Jurkat, Clone E6-1 (cell line): ENCODE data around the gene DYNLL1.
"Not testable (repeated sequence)": the region's sequence is repeated elsewhere in the genome, so short reads cannot be mapped to it uniquely, and the experiment has no call there.

ENCODE experiments used
- DNase-seq: peaks from one replicate; pipeline ENCODE4 v3.0.0-alpha.2; 2011; ENCODE audit warnings: low read depth, low spot score
- H3K4me3 ChIP-seq: 2 replicates; pipeline ENCODE4 v1.5.1; 2011; ENCODE audit warnings: mild to moderate bottlenecking, low read length, control low read depth, moderate library complexity

Gene DYNLL1

DNA sequence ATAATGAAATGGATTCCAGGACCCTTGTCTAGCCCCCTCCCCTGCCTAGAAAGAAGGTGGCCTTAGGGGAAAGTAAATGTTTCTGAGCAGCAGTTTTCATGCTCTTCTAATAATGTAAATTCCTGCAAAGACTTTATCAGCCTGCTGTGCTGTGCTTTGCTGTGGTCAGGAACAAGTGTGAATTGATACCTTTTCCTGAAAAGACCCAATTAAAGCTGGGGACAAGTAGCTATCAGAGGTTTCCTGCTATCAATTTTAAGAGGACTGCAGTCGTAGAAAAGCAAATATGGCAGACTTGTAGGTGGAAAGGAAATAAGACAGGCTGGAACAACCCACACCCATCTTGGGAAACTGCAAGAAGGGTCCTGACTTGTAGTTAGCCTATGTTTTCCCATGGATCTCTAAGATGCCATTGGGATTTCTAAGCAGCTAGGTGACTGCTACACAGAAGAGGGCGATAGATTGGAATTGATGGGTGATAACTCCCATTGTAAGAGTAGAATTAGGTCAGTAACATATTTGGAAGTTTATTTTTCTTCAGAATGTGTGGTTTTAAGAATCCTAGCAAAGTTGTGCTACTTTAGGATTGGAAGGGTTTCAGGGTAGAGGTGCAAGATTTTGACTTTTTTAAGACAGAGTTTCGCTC is 3.1 kb downstream of the DYNLL1 start:
- no peak overlapping the region for H3K4me3 ChIP-seq
- no peak for DNase-seq

DNA sequence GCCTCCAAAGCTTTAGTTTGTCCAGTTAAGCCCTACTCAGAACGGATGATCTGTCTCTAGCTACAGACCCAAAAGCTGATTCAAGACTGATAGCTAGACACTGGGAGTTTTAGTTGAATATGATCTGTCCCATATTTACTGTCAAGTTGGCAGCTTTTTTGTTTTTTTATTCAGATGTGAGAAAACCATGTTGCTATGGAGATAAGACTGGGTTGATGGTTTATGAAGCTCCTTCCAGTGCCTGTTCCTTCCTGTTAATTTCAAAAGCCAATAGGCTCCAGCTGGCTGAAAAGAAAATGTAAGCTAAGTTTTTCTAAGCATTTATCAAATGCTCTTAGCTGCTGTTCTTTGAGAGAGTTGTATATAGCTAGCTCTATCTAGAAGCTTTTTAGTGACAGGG is 4.7 kb downstream of the DYNLL1 start:
- H3K4me3 ChIP-seq, result no peak overlapping the region
- DNase-seq, result peak; percentile 28

DNA sequence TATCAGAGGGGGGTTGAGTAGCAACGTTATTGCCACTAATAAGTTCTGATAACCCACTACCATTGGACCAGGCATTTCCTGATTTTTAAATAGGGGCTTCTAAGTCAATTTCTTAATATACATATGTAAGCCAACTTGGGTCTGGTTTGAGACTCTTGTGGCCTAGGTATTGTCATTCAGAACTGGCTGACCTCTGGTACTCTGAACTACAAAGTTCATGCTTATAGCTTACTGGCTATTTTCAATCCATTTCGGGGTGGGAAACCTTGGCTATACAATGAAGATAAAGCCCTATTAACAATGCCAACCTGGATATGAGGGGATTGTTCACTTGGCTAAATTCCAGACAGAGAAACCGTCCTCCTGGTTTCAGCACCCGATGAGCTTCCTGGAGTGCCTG is 8.7 kb downstream of the DYNLL1 start:
- DNase-seq, result no peak
- no peak overlapping the region for H3K4me3 ChIP-seq

DNA sequence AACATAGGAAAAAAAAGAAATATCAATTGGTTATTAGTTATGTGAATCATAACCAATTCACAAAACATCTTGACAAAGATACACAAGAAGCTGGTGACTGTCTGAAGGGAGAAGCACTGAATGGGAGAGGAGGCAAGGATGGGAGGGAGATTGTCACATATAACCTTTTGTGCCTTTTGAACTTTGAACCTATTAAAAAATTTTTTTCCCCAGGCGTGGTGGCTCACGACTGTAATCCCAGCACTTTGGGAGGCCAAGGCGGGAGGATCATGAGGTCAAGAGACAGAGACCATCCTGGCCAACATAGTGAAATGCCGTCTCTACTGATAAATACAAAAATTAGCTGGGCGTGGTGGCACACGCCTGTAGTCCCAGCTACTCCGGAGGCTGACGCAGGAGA is 12.6 kb downstream of the DYNLL1 start:
- DNase-seq, result no peak
- H3K4me3 ChIP-seq, result no peak overlapping the region

DNA sequence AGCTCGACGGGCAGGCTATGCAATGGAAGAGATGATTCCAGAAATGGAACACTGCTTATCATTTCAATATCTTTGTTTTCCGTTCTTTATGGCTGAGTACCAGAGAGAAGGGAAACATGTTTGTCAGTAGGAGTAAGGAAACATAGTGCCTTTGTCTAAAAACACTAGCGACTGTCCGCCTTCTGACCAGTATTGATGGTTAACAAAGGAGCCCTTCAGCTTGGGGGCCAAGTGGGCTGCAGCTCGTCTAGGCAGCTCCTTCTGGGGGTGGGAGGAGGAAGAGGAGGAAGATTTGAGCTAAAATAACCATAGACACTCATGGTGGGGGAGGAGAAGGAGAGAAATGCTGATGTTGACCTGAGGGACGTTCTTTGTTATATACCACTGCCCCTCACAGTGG is 18.1 kb downstream of the DYNLL1 start:
- no peak for DNase-seq

DNA sequence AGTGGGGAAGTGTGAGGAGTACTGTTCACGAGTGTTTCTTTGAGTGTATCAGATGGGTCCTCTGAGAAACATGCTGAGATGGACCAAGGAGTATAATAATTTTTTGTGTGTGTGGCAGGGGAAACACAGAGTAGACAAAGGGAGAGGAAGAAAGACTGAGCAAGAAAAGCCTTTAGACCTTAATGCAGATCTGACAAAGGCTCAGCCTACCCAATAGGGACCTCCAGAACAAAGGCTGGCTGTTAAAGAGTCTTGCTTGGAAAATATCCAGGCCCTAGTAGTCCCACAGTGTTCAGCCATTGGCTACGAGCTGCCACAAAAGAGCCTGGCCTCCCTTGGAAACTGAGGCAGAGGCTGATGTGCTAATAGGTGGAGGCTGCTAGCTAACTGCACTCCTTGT is 19.6 kb downstream of the DYNLL1 start:
- DNase-seq, result no peak
- no peak overlapping the region for H3K4me3 ChIP-seq

More for the DNA sequence above, 18.1 kb downstream of the DYNLL1 start:
- H3K4me3 ChIP-seq, result no peak overlapping the region

DNA sequence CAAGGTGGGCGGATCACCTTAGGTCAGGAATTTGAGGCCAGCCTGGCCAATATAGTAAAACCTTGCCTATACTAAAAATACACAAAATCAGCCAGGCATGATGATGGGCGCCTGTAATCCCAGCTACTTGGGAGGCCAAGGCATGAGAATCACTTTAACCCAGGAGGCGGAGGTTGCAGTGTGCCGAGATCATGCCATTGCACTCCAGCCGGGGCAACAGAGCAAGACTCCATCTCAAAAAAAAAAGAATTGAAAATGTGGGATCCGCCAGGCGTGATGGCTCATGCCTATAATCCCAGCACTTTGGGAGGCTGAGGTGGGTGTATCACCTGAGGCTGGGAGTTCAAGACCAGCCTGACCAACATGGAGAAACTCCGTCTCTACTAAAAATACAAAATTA is 23.4 kb downstream of the DYNLL1 start:
- not testable (repeated sequence) for H3K4me3 ChIP-seq, DNase-seq

DNA sequence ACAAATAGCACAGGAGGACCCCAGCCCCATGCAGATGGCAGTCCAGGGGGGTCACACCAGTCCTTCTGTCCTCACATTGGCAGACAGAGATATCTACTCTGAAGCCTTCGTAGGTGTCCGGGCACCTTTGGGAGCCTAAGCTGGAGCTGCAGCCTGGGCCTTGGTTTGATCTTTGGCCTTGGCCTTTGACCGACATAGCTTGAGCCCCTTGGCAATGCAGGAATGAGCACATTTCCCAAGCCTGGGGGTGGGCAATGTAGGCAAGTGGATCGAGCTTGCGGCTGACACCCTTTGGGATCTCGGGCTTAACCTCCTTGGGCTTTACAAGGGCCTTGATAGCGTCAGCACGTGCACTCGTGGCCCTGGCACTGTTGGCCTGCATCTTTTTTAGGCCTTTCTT is 26.7 kb downstream of the DYNLL1 start:
- DNase-seq, result no peak
- H3K4me3 ChIP-seq, result no peak overlapping the region

DNA sequence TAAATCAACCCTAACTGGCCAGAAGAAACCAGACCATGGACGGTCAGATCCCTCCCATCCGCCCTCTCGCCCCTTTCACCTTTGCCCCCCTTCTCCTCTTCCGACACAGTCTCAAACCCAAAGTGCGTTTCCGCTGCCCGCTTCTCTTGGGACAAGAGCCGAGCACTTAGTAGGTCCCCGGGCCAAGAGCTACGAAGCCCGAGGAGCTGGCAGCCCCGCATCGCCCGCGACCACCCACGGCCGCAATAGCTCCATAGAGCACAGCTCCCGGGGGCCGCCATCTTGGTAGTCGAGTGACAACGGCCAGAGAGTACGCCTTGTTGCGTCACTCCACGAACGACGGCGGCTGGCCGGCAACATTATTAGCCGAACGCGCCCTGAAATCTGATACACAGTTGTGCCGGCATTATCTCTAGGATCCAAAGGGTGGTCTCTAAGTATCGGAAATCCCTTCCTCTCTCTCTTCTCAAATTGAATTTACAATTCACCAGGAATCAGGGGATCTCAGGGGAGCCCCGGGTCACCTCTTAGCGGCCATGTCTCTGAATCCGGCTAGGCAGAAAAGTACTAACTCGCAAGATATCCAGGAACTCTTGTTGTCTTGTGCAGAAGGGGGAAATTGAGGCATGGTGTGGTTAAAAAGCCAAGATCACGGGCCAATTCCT is 33.1 kb downstream of the DYNLL1 start, which contains the start of gene COQ5:
Gene COQ5, minus strand, starts transcription at position 298 of the 665 bp plus-strand sequence. Its CDS starts 17 bp downstream, at position 281.
- peak within 1 kb of the TSS; percentile 98 for H3K4me3 ChIP-seq
- peak; percentile 75 for DNase-seq

DNA sequence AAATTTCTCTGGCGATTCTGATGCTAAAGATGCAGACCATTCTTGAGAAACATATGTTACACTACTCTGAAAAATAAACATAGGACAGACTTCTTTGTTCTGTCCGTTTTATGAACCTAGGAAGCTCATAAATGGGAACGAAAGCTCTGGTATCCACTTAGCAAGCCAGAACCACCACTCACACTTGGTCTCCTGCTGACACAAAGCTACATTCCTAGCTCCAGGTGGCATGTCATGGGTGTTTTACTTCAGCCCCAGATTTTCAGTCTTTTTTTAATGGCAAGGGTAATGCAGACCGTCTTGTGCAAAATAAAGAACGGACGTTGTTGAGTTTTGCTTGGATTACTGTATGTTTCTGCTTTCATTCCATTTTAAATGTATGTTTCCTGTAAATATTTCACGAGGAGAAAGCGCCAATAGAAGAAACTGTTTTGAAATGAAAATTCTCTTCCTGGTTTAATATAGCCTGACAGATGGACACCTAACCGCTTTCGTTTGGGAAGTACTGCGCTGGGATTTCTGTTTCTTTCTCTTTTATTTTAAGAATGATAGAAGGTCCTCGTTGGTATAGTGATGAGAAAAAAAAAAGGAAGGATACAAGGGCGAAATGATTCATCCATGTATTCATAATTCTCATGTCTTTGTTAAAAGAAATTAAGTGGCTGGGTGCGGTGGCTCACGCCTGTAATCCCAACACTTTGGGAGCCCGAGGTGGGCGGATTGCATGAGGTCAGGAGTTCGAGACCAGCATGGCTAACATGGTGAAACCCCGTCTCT is 33.9 kb downstream of the DYNLL1 start:
- DNase-seq, result no peak
- peak overlapping the region; percentile 98 for H3K4me3 ChIP-seq

DNA sequence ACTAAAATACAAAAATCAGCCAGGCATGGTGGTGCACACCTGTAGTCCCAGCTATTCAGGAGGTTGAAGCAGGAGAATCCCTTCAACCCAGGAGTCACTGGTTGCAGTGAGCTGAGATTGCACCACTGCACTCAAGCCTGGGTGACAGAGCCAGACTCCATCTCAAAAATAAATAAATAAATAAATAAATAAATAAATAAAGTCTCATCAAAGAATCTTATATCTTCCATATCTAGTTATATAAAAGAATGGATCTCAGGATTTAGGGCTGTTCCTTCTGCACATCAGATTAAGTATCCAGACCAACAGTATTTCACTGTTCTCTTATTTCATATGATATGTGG is 34.5 kb downstream of the DYNLL1 start:
- DNase-seq, H3K4me3 ChIP-seq: not testable (repeated sequence)

DNA sequence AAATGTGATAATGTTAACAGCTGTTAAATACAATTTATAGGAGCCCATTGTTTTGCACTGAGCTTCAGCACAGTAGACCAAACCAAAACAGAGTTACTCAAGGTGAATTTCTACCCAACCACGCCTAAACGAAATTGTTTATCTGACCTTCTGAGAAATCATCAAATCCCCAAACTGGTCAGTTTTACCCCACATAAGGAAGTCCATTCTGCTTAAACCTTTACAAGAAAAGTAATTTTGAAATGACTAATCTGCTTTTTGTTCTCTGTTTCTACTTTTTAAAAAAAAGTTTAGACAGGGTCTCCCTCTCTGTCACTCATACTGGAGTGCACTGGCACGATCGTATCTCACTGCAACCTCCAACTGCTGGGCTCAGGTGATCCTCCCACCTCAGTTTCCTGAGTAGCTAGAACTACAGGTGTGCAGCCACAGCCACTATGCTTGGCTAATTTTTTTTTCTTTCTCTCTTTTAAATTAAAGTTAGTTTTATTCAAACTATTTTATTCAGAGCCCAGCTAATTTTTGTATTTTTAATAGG is 36.9 kb downstream of the DYNLL1 start:
- H3K4me3 ChIP-seq, result no peak overlapping the region
- DNase-seq, result no peak

DNA sequence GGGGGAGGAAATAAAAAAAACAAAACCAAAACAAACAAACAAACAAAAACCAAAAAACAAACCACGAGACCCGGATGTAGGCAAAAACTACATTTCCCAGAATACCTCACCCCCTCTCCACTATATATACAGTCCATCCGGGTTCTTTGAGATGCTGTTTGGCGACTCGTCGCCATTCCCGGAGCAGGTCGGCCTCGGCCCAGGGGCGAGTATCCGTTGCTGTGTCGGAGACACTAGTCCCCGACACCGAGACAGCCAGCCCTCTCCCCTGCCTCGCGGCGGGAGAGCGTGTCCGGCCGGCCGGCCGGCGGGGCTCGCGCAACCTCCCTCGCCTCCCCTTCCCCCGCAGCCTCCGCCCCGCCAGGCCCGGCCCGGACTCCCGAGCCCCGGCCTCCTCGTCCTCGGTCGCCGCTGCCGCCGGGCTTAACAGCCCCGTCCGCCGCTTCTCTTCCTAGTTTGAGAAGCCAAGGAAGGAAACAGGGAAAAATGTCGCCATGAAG is 38.3 kb downstream of the DYNLL1 start, which contains the start of gene RNF10:
Gene RNF10, plus strand, starts transcription at position 154 of the 500 bp plus-strand sequence. CDS start 456 bp downstream, outside the sequence.
- H3K4me3 ChIP-seq, result peak within 1 kb of the TSS; percentile 77
- DNase-seq, result peak; percentile 92

DNA sequence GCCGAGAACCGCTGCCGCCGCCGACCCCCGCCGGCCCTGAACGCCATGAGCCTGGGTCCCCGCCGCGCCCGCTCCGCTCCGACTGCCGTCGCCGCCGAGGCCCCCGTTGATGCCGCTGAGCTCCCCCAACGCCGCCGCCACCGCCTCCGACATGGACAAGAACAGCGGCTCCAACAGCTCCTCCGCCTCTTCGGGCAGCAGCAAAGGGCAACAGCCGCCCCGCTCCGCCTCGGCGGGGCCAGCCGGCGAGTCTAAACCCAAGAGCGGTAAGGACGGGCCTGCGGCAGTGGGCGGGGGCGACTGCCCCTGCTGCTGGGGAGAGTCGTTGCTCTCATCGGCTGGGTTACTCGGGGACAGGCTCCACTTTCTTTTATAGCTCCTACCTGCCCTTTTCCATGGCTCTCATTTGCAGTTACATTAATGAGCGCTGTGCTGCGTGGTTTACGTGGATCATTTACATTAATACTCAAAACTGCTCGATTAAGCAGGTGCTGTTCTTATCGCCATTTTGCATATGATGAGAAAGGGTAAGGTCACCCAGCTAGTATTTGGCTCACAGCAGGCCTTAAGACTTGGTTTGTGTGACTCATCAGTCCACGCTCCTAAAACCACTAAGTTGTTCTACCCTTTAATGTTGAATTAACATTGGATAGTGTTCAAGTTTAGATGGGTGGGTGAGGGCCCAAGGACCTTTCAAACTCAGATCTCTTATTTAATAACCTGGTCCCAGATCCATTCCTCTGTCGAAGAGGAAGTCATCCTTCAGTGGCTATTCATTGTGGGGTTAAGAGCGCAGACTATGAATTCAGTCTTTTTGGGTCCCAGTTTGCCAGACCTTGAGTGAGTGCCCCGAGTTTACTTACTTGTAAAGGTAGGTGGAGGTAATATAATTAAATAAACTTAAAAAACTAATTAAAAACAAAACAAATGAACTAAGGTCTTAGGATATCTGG is 39.1 kb downstream of the DYNLL1 start:
- DNase-seq, result no peak
- peak overlapping the region; percentile 77 for H3K4me3 ChIP-seq

DNA sequence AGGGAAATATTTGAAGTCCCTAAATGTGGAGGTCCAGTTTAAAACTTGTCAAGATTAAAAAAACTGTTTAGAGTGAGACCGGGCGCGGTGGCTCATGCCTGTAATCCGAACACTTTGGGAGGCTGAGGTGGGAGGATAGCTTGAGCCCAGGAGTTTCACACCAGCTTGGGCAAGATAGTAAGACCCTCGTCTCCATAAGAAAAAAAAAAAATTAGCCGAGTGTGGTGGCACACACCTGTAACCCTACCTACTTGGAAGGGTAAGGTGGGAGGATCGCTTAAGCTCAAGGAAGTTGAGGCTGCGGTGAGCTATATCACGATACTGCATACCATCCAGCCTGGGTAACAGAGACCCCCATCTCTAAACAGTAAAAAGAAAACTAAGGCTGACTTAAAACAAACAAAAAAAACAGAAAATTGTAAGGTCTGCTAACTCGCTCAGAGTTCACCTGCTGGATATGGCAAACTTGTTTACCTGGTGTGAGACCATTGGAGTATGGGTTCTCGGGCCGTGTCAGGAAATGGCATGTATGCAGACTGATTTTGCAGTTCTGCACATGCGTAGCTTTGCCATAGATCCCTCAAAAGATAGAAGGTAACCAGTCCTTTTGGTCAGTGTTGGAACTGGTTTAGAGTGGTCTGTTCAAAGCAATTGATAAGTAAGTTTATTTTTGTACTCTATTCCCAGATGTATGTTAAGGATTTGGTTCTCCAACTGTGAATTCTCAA is 40.3 kb downstream of the DYNLL1 start:
- DNase-seq, result no peak
- H3K4me3 ChIP-seq, result no peak overlapping the region

DNA sequence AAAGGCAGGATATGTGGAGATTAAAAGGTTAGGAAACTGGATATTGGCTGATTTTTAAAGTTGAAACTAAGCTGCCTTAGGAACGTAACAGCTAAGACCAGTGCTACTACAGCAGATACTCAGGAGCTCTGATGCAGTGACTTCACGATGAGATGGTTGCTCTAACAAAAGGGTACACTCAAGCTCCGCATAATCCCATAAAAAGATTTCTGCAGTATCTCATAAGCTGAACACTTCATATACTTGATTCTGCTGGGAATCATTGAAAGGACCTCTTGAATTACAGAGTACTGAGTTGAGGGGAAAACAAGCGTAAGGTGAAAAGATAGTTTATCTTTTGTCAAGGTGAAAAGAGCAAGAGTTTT is 41.9 kb downstream of the DYNLL1 start:
- H3K4me3 ChIP-seq, result no peak overlapping the region
- no peak for DNase-seq

DNA sequence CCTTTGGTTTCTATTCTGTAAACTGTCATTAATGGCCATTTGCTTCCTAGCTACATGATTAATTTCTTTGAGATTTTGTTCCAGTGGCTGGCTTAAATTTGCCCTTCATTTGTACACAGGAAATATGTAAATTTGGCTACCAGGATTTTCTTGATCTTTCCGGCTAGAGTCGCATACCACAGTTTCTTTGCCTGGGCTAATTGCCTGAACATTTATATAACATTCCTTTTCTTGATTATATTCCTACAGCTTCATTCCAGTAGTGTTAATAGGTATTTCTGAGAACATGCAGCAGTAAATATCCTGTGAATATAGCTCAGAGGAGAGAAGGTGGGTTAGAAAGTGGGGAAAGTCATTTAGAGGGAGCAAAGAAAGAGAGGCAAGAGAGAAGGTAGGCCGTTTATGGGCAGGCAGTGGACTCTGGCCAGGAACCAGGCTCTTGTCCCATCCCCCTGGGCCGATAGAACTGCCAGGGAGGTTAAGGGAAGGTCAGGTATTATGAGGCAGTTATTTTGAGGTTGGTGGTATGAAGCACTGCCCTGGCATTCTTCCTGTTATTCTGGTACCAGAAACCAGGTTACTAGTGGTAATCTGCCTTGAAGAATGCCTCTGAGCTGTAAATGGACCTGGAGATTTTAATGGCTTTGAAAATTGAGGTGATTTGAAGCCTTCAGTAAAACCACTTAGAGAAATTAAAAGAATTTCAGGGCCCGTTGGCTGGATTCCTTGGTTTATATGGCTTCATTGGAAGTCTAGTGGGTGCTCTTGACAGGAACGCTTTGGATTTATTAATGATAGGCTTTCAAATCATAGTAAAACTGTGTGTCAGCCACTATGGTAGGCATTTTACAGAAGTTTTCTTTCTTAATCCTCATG is 42.6 kb downstream of the DYNLL1 start:
- H3K4me3 ChIP-seq, result no peak overlapping the region
- DNase-seq, result no peak
